GM20431 (cell line): ENCODE measurements around the gene AKR1A1.

Experiments used
- in situ Hi-C: fragments of 300-500 bp; cut with MseI, MboI; formaldehyde crosslinking; loops from one replicate; pipeline ENCODE4 v1.15.0; 2020; ENCODE audit warnings: low sequenced_read_pairs; ENCODE audit not compliant: unreplicated experiment

AKR1A1 gene

DNA sequence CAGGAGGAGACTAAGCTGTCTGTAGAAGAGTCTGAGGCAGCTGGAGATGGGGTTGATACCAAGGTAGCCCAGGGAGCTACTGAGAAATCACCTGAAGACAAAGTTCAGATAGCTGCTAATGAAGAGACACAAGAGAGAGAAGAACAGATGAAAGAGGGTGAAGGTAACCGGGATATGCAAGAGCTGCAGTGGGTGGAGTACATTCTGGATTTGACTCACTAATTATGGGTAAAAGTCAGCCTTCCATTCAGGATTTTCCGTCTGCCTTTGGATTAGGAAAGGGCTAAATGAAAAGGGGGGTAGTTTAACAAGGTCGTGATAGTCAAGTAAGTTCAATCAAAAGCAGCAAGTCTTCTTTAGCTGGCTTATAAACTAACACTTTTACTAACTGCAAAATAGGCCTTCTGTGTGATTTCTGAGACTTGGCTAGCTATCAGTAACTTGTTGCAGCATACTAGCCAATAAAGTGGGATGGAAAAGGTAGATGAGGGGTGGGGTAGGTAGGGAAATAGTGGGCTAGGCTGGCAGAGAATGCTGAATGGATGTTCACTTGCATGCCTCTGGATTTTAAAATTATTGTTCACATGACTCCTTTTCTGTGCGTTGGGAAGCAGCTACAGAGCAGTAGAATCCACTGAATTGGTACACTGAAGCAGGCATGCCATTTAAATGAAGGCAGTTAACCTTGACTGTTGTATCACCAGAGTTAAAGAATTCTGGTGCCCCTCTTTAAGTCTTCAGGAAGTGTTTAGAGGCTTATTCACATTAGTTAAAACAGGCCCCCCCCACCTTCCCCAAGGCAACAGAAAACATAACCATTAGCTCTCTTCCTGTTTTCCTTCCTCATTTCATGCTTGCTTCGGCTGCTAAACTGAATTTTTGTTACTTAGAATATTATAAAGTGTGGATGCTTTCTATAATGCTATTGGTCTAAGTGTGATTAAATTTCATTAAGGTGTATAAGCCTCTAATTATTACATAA lies 57.8 kb downstream of the AKR1A1 start:
- in situ Hi-C loops = no loop called here

DNA sequence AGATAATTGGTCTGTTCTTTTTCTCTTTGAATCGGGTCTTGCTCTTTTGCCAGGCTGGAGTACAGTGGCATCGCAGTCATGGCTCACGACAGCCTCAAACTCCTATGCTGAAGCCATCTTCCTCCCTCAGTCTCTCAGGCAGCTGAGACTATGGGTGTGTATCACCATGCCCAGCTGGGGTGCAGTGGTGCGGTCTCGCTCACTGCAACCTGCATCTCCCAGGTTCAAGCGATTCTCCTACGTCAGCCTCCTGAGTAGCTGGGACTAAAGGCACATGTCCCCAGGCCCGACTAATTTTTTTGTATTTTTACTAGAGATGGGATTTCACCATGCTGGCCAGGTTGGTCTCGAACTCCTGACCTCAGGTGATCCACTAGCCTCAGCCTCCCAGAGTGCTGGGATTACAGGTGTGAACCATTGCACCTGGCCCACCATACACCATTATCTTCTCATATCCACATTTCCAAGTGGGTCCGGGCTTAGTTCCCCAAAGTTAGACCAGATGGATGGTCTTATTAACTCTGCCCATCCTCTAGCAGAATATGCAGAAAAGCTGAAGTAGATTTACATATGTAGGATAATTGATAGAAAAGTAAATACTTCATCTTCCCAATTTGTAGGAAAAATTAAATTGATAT lies 60.1 kb downstream of the AKR1A1 start:
- in situ Hi-C loops = no loop called here

DNA sequence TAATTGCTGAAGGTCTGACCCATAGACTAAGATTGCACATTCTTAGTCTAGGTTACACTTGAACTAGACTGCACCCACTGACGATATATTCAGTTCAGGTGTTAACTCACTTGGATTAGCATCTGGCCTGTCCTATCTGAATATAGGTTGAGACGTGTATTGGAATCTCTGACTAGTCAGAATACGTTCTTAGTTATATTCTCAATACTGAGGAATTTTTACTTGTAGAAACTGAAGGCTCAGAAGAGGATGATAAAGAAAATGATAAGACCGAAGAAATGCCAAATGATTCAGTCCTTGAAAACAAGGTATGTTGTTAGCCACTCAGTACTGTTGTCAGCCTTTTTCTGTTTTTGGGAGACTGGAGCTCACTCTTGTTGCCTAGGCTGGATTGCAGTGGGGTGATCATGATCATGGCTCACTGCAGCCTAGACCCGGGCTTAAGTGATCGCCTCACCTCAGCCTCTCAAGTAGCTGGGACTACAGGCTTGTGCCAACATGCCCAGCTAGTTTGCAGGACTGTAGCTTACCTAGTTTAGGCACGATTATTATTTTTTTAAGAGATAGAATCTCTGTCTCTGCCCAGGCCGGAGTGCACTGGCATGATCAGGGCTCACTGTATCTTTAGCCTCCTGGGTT lies 62.4 kb downstream of the AKR1A1 start:
- in situ Hi-C loops = no loop called here

GRCh38 chr1:45615885-45616284 lies 65.3 kb downstream of the AKR1A1 start:
- in situ Hi-C loops = no loop called here

GRCh38 chr1:45617618-45618017 lies 67.0 kb downstream of the AKR1A1 start:
- in situ Hi-C loops = no loop called here

DNA sequence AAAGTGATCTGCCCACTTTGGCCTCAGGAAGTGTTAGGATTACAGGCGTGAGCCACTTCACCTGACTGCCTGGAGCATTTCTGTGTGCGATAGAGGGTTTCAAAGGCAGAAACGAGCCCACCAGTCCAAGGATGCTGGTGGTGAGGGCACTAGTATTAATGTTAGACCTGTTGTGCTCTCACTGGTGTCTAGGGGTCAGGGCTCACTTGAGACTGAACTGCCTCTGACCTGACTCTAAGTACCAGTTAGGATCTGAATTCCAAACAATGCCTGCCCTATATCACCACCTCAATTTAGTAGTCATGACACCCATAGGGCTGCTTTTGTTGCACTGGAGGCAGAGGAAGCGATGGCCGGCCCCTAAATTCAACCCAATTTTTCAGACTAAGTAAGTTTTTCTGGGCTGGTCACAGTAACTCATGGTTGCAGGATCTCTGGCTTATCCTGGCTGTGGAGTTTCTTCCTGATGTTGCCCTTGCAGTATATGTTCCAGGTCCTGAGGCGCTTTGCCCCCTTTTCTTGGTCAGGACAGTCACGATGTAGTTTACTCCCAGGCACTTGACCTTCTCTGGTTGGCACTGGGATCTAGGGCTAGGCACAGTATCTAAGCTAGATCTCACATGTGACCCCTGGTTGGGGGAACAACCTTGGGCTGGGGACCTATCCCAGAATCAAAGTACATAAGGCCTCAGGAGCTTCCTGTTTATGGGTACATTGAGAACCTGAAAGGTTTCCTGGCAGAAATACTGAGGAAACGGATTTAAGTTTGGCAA lies 68.7 kb downstream of the AKR1A1 start:
- in situ Hi-C loops = no loop called here
